CD8-positive, alpha-beta memory T cell (primary cell): ENCODE measurements around the gene SH3TC1. TPM values are rescaled to one million over a fixed set of nuclear protein-coding genes. Genes with fewer than 3 reads are reported as not detected.

Experiments
- CTCF ChIA-PET: fragments of 350-600 bp; sonication (Branson Sonifier 250); formaldehyde crosslinking; loops from one replicate; lab custom pipeline; 2021; ENCODE audit warnings: antibody characterized with exemption; lab: Charles Lee
- POLR2A ChIA-PET: fragments of 350-600 bp; sonication (Branson Sonifier 250); formaldehyde crosslinking; loops from one replicate; lab custom pipeline; 2021; ENCODE audit warnings: antibody characterized with exemption; lab: Charles Lee
- DNase-seq, 5 donors: peaks; one replicate each; pipeline versions ENCODE4 v3.0.0 to v3.0.0-alpha.2; 2020 to 2022; ENCODE audit warnings: mixed read lengths in 1 of 5
- H3K27ac ChIP-seq: one replicate; pipeline ENCODE4 v1.7.0; 2013; ENCODE audit warnings: low read depth, mild to moderate bottlenecking, low read length, moderate library complexity
- H3K27me3 ChIP-seq: 2 replicates; pipeline ENCODE4 v1.7.0; 2013; ENCODE audit warnings: low read length, mild to moderate bottlenecking; ENCODE audit not compliant: insufficient read depth, poor library complexity, severe bottlenecking
- H3K36me3 ChIP-seq: 2 replicates; pipeline ENCODE4 v1.7.0; 2013; ENCODE audit warnings: mild to moderate bottlenecking, low read length, moderate library complexity; ENCODE audit not compliant: insufficient read depth
- H3K4me1 ChIP-seq: 2 replicates; pipeline ENCODE4 v1.7.0; 2013; ENCODE audit warnings: mild to moderate bottlenecking, low read length, moderate library complexity; ENCODE audit not compliant: insufficient read depth
- H3K4me3 ChIP-seq: 2 replicates; pipeline ENCODE4 v1.7.0; 2013; ENCODE audit warnings: mild to moderate bottlenecking, low read length
- H3K9me3 ChIP-seq: 2 replicates; pipeline ENCODE4 v1.7.0; 2013; ENCODE audit warnings: mild to moderate bottlenecking, low read length
- H3K27ac Mint-ChIP-seq, 8 donors: one replicate each; pipeline ENCODE4 v1.8.0; 2020 to 2021; ENCODE audit warnings: mixed read lengths in 8 of 8, mild to moderate bottlenecking in 6 of 8, inconsistent platforms in 3 of 8, moderate library complexity in 3 of 8
- H3K27me3 Mint-ChIP-seq, 2 donors: one replicate each; pipeline ENCODE4 v1.8.0; 2020 to 2021; ENCODE audit warnings: mixed read lengths in 2 of 2, mild to moderate bottlenecking in 1 of 2, moderate library complexity in 1 of 2
- H3K36me3 Mint-ChIP-seq, 3 donors: one replicate each; pipeline ENCODE4 v1.8.0; 2020 to 2021; ENCODE audit warnings: mixed read lengths in 3 of 3, inconsistent platforms in 1 of 3, mild to moderate bottlenecking in 1 of 3
- H3K4me1 Mint-ChIP-seq, 3 donors: one replicate each; pipeline ENCODE4 v1.8.0; 2020 to 2021; ENCODE audit warnings: mixed read lengths in 3 of 3, inconsistent platforms in 1 of 3, mild to moderate bottlenecking in 1 of 3
- H3K4me3 Mint-ChIP-seq, 7 donors: one replicate each; pipeline ENCODE4 v1.8.0; 2020 to 2021; ENCODE audit warnings: mixed read lengths in 7 of 7, mild to moderate bottlenecking in 6 of 7, moderate library complexity in 4 of 7, inconsistent platforms in 2 of 7
- H3K9me3 Mint-ChIP-seq, 5 donors: one replicate each; pipeline ENCODE4 v1.8.0; 2020 to 2022; ENCODE audit warnings: mixed read lengths in 5 of 5, mild to moderate bottlenecking in 3 of 5, moderate library complexity in 2 of 5, inconsistent platforms in 1 of 5
- polyA plus RNA-seq: library from polyadenylated mRNA; unstranded; fragments of 300-500 nt; fragmentation: Illumina TruSeq; gene quantifications from one replicate; pipeline ENCODE4 v1.2.3, GENCODE V29; 2021
- total RNA-seq, 2 experiments: library from RNA; stranded (reverse); gene quantifications; one replicate each; pipeline ENCODE4 v1.2.3, GENCODE V29; 2021

Gene SH3TC1
- total and polyA plus RNA-seq, 3 experiments from 2014 or later, result 7.5 to 12.2 (median 8.9) TPM

DNA sequence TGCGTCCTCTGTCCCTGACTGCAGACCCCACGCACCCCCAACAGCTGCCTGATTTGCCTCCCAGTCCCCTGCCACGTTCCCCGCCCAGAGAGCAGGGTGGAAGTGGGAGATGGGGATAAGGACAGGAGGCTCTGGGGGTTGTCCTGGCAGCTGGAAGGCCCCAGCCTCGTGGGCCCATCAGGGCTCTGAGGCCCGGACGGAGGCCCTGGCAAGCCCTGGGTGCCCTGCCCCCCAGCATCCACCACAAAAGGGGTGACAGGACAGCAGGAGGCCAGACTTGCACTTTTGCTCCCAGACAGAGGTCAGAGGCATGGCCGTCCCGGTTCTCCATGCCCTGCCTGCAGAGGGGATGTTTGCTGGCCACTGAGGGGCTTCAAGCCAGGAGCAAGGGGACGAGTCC is 4.7 kb downstream of the SH3TC1 start:
- Mint-ChIP-seq H3K4me1 (peaks cover 28 to 57% (median 33%) of the 10 kb centered on the region in 3 donors), H3K9me3 (no peaks in the 10 kb centered on the region), H3K36me3 (peaks cover 0 to 23% (median 0%) of the 10 kb centered on the region in 3 donors), H3K27ac (no peak overlapping the region), H3K27me3 (no peaks in the 10 kb centered on the region), H3K4me3 (no peak overlapping the region)
- DNase-seq, result no peak
- no peak overlapping the region for H3K4me3 ChIP-seq
- H3K4me1 ChIP-seq, result peaks cover 36% of the 10 kb centered on the region
- ChIA-PET POLR2A (no interaction called here), CTCF (no interaction called here)
- no peaks in the 10 kb centered on the region for H3K9me3 ChIP-seq
- H3K36me3 ChIP-seq, result no peaks in the 10 kb centered on the region
- H3K27me3 ChIP-seq, result no peaks in the 10 kb centered on the region
- no peak overlapping the region for H3K27ac ChIP-seq

DNA sequence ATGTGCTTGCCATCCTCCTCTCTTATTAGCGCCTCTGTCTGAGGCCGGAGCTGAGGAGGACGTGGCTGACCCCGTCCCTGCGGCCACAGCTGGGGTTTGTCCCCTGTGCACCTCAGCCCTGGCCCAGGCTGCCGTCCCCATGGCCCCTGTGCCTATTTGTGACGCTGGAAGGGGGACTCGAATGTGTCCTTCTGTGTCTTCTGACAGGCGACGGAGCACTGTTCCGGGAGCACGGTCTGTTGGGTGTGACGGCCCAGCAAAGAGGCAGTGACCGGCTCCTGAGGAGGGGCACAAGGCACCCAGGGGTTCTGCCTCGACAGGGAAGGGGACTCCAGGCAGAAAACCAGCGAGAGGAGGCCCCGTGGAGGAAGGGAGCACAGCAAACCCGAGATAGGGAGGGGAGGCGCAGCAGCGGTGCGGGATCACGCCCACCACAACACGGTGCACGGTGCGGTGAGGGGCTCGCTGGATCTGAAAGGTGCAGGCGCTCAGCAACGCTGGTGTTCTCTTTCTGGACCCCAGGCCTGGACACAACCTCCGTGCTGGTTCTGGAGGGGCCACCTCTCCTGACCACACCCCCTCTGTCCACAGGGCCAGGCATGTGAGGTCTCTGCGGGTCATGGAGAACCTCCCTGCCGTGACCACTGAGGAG is 5.6 kb downstream of the SH3TC1 start:
- no peak for DNase-seq
- no peak overlapping the region for H3K4me3 Mint-ChIP-seq
- Histone ChIP-seq H3K36me3 (no peaks in the 10 kb centered on the region), H3K4me1 (peaks cover 30% of the 10 kb centered on the region), H3K27me3 (no peaks in the 10 kb centered on the region), H3K4me3 (no peak overlapping the region), H3K27ac (no peak overlapping the region), H3K9me3 (no peaks in the 10 kb centered on the region)
- H3K36me3 Mint-ChIP-seq, result peaks cover 0 to 27% (median 2%) of the 10 kb centered on the region in 3 donors
- H3K27me3 Mint-ChIP-seq, result no peaks in the 10 kb centered on the region
- ChIA-PET CTCF (no interaction called here), POLR2A (no interaction called here)
- peaks cover 26 to 50% (median 30%) of the 10 kb centered on the region in 3 donors for H3K4me1 Mint-ChIP-seq
- H3K27ac Mint-ChIP-seq, result no peak overlapping the region
- no peaks in the 10 kb centered on the region for H3K9me3 Mint-ChIP-seq

DNA sequence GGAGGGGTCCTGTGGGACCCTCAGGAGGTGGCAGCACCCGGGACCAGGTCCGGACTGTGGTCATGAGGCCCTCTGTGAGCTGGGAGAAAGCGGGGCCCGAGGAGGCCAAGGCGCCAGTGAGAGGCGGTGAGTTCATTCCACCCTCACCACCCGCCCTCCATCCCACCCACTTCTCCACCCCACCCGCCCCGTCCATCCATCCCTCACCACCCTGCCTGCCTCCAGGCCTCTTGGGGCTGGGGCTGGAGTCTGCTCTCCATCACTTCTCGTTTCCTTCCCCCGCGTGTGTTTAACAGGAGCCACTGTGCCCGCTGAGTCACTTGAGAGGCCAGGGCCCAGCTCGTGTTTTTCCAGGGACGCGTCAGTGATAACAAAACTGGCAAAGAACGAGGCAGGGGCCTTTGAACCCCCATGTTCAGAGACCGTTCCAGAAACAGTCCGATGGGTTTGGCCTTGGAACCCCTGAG is 6.2 kb downstream of the SH3TC1 start:
- H3K27me3 Mint-ChIP-seq, result no peaks in the 10 kb centered on the region

DNA sequence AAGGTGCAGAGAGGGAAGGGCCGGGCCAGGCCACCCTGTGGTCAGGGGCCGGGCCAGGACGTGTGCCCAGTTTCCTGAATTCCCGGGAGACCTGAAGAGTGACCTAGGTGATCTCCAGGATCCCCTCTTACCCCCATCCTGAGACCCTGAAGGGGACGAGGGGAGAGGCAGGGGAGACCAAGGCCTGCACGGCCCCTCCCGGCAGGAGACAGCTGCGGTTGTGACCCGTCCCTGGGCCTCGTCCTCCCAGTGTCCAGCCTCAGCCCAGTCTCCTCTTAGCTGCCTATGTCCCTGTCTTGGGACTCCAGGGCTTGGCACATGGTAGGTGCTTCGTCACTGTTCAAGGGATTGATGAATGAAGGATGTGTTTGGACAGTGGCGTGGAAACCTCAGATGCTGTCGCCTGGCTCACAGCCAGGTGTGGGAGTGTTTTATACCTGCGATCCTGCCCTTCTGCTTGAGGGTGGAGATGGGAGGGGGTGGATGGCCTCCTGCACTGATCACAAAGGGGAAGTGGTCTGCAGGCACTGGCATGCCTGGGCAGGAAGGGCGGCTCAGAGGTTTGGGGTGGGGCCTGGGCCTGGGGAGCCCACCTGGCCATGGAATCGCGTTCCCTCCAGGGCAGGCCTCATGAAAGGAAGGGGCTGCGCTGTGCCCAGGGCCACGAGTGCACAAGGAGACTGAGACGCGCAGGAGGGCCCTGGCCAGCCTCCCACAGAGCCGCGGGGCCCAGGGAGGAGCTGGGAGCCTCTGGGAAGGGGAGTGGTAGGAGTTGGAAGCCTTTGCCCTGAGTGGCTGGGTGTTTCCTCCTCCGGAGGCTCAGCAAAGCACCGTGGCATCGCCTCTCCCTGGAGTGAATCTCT is 6.9 kb downstream of the SH3TC1 start:
- Histone ChIP-seq H3K27ac (no peak overlapping the region), H3K27me3 (no peaks in the 10 kb centered on the region), H3K9me3 (no peaks in the 10 kb centered on the region), H3K4me1 (peaks cover 17% of the 10 kb centered on the region), H3K4me3 (no peak overlapping the region), H3K36me3 (no peaks in the 10 kb centered on the region)
- no peaks in the 10 kb centered on the region for H3K9me3 Mint-ChIP-seq
- no peak for DNase-seq
- peak overlapping the region in 2 of 8 donors; percentile 37 to 58 for H3K27ac Mint-ChIP-seq
- H3K4me1 Mint-ChIP-seq, result peaks cover 16 to 38% (median 22%) of the 10 kb centered on the region in 3 donors
- ChIA-PET CTCF (interaction anchor here (1.1 kb wide), 1 partner anchor 36 kb away, joined by 3 read pairs; no protein-coding TSS in a partner anchor), POLR2A (no interaction called here)
- no peaks in the 10 kb centered on the region for H3K27me3 Mint-ChIP-seq
- no peak overlapping the region for H3K4me3 Mint-ChIP-seq
- peaks cover 0 to 26% (median 2%) of the 10 kb centered on the region in 3 donors for H3K36me3 Mint-ChIP-seq

More for the DNA sequence above, 6.2 kb downstream of the SH3TC1 start:
- H3K4me1 Mint-ChIP-seq, result peaks cover 22 to 45% (median 28%) of the 10 kb centered on the region in 3 donors
- H3K4me3 ChIP-seq, result no peak overlapping the region
- no peaks in the 10 kb centered on the region for H3K9me3 Mint-ChIP-seq
- POLR2A ChIA-PET, result no interaction called here
- H3K36me3 ChIP-seq, result no peaks in the 10 kb centered on the region
- H3K27ac Mint-ChIP-seq, result no peak overlapping the region
- H3K4me1 ChIP-seq, result peaks cover 24% of the 10 kb centered on the region
- peaks cover 0 to 27% (median 2%) of the 10 kb centered on the region in 3 donors for H3K36me3 Mint-ChIP-seq
- no peak overlapping the region for H3K4me3 Mint-ChIP-seq
- no peak for DNase-seq
- CTCF ChIA-PET, result no interaction called here
- no peaks in the 10 kb centered on the region for H3K27me3 ChIP-seq
- H3K9me3 ChIP-seq, result no peaks in the 10 kb centered on the region
- no peak overlapping the region for H3K27ac ChIP-seq

DNA sequence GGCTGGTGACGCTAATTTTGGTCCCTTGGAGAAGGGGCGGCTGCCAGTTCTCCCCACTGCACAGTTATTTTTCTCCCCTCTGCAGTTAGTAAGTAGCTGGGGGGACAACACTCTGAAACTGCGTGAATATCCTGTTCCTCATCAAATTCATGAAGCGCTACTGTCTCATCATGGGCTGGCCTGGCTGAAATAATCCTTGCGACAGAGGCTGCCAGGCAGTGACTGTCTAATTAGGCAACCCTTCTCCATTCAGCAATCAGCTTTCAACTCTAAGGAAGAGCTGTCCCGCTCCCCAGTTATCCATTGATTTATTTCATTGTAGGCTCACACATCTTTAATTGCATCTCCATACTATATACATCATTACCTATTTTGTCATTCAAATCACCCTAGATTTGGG is 8.2 kb downstream of the SH3TC1 start:
- no peaks in the 10 kb centered on the region for H3K9me3 Mint-ChIP-seq
- no peaks in the 10 kb centered on the region for H3K27me3 Mint-ChIP-seq
- Histone ChIP-seq H3K4me1 (peaks cover 4% of the 10 kb centered on the region), H3K27me3 (no peaks in the 10 kb centered on the region), H3K36me3 (no peaks in the 10 kb centered on the region), H3K4me3 (no peak overlapping the region), H3K9me3 (no peaks in the 10 kb centered on the region), H3K27ac (no peak overlapping the region)
- POLR2A ChIA-PET, result no interaction called here
- peaks cover 0 to 26% (median 2%) of the 10 kb centered on the region in 3 donors for H3K36me3 Mint-ChIP-seq
- CTCF ChIA-PET, result interaction anchor here (1.3 kb wide), 1 partner anchor 14 kb away, joined by 4 read pairs; no protein-coding TSS in a partner anchor
- no peak for DNase-seq
- H3K27ac Mint-ChIP-seq, result peak overlapping the region in 2 of 8 donors; percentile 50 to 72
- H3K4me3 Mint-ChIP-seq, result peak overlapping the region in 1 of 7 donors; percentile 56
- peaks cover 6 to 25% (median 13%) of the 10 kb centered on the region in 3 donors for H3K4me1 Mint-ChIP-seq

DNA sequence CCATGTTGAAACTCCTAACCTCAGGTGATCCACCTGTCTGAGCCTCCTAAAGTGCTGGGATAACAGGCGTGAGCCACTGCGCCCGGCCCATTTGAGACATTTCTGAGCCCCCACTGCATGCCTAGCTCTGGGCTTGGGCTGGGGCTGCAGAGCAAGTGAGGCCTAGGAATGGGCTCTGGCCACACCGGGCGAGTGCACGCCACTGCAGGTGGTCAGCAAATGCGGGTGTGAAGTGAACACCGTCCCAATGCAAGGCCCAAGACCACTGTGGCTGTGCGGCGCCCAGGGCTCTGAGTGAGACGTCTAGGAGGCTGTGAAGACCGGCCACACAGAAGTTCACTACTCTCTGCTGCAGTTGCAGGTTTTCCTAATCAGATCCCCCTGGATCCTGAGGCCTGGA is 9.5 kb downstream of the SH3TC1 start:
- CTCF ChIA-PET, result no interaction called here
- POLR2A ChIA-PET, result no interaction called here
- no peak for DNase-seq
- Mint-ChIP-seq H3K9me3 (no peaks in the 10 kb centered on the region), H3K27me3 (no peaks in the 10 kb centered on the region), H3K27ac (no peak overlapping the region), H3K4me3 (no peak overlapping the region), H3K36me3 (peaks cover 0 to 27% (median 4%) of the 10 kb centered on the region in 3 donors), H3K4me1 (peaks cover 6 to 17% (median 12%) of the 10 kb centered on the region in 3 donors)
- no peaks in the 10 kb centered on the region for H3K27me3 ChIP-seq
- no peaks in the 10 kb centered on the region for H3K36me3 ChIP-seq
- H3K27ac ChIP-seq, result no peak overlapping the region
- H3K4me3 ChIP-seq, result no peak overlapping the region
- H3K9me3 ChIP-seq, result no peaks in the 10 kb centered on the region
- H3K4me1 ChIP-seq, result no peaks in the 10 kb centered on the region

DNA sequence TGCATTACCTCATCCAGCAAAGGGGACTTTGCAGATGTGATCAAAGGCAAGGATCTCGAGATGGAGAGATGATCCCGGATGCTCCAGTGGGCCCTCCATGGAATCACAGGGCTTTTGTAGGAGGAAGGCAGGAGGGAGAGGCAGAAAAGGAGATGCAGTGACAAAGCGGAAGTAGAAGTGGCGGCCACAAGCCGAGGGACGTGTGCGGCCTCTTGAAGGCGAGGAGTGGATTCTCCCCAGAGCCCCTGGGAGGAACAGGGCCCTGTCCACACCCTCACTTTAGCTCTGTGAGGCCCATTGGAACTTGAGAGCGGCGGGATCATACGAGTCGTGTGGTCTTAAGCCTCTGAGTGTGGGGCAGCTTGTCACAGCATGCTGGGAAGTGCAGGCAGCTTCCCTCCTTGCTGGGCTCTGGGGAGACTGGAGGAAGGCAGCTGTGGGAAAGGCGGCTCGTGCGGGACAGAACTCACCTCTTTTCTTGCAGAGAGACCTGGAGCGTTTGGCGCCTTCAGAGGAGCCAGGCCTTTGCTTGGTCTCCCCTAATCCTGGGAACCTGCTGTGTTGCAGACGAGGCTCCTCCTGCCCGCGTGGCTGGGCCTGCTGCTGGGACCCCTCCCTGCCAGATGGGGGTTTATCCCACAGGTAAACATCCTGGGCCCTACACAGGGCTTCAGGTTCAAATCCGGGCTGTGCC is 10.2 kb downstream of the SH3TC1 start:
- H3K9me3 ChIP-seq, result no peaks in the 10 kb centered on the region
- ChIA-PET CTCF (no interaction called here), POLR2A (no interaction called here)
- no peak for DNase-seq
- Mint-ChIP-seq H3K4me3 (no peak overlapping the region), H3K4me1 (peaks cover 6 to 17% (median 12%) of the 10 kb centered on the region in 3 donors), H3K9me3 (no peaks in the 10 kb centered on the region), H3K36me3 (peaks cover 0 to 32% (median 4%) of the 10 kb centered on the region in 3 donors), H3K27me3 (no peaks in the 10 kb centered on the region), H3K27ac (no peak overlapping the region)
- no peaks in the 10 kb centered on the region for H3K4me1 ChIP-seq
- no peaks in the 10 kb centered on the region for H3K27me3 ChIP-seq
- no peaks in the 10 kb centered on the region for H3K36me3 ChIP-seq
- H3K4me3 ChIP-seq, result no peak overlapping the region
- H3K27ac ChIP-seq, result no peak overlapping the region
